ENCODE measurements around the gene LYRM1. TPM values are rescaled to one million over a fixed set of nuclear protein-coding genes. Genes with fewer than 3 reads are reported as not detected.
A peak's percentile ranks its signal among the peaks of the same experiment; 100 is the strongest.

LYRM1 gene
- total RNA-seq, 1 experiment from 2014 or later = 87.4 TPM

DNA sequence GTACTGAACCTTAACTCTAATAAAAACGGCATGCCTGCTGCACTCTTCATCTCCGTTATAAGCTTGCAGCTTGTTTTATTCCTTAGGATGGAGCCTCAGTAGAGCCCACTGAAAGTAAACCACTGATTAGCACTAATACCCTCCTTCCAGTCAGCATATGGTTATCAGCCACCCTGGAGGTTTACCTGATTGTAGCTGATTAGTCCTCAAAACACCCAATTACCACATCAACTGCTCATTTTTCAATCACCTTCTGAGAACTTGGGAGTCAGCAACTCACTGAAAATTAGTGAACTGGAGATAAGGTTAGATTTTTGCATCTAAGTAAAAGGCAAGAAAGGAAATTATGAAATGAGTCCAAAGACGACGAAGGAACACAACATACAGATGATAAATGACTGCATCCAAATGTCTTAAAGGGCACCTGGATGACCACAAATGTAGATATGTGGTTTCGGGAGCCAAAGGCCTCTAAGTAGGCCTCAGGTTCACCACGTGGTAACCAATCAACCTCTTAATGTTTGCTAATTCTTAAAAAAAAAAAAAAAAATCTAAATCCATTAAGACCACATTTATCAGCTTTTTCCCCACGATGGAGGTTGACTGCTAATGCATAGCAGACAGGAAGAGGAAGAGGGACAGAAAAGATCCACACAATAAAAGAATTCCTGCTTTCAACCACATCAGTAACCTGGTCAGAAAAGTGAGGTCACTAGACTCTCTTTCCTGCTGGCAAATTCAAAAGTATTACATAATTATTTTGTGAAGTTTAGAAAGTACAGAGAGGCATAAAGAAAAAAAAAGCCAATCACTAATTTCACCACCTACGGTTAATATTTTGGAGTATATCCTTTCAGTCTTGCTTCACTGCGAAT is 28.4 kb upstream of the LYRM1 start:
- DNase-seq (ENCODE audit: low read depth) = no peak

DNA sequence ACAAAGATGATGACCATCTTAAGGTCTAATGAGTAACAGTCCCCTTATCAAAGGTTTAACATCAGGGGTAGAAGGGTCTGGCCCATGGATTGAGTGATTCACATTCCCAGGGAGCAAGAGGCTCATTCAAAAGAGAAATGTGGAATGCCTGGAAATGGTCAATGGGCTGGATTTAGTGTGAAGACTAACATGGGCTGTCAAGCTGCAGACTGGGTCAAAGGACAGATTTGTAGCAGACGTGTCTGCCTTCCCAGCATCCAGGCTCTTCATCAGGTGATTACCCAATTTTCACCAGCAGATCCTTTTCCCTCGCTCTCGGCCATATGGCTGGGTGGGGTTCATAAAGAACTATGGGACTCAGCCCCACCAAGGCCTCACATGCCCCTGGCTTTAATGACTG is 27.2 kb upstream of the LYRM1 start:
- DNase-seq (ENCODE audit: low read depth) = no peak

DNA sequence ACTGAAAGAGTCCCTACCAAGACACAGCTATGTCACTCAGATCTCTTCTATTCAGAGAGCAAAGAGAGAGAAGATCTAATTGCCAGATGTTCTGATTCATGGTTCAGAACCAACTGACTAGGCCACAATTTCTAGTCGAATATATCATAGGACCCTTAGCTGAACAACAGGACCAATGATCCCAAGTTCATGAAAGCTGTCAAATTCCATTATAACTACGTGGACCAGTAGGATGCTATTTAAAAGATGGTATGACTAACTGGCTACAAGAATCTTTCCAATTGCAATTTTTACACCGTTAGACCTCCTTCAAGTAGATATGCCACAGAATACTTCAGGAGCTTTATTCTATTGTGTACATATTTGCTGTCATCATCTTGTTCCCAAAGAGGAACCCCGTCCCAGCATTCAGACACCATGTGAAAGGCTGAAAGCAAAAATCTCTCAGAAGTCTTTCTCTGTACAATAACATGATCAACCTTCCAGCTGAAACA is 26.4 kb upstream of the LYRM1 start:
- DNase-seq (ENCODE audit: low read depth) = no peak

DNA sequence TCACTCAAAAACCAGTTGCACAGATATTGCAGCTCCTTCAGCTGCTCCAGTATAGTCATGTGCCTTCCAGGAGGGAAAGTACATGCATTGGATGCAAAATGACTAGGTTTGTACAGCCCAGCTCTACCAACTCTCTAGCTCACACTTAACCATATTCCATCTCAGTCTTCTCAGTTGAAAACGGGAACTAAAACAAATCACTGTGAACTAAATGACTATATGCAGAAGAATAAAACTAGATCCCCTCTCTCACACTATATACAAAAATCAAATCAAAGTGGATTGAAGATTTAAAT is 25.3 kb upstream of the LYRM1 start:
- no peak for DNase-seq (ENCODE audit: low read depth)

DNA sequence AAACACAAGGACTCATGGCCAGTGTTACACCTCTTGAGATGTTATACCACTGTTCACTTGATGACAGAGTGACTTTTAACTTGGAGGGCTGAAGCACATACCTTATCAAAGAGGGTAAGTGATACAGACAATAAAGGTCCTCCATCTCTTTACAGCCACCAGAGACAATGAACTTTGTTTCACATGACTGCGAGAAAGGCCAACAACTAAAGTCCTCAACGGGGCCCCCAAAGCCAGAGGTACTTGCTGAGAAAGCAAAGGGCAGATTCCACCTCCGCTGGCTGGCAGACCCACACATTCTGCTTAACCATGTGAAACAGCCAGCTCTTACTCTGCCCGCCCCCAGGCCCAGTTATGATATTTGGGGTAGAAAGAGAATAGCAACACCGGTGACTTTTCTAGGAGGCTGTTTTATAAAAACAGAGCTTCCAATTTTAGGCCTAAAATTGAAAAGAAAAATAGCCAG is 21.9 kb upstream of the LYRM1 start:
- DNase-seq (ENCODE audit: low read depth) = no peak

DNA sequence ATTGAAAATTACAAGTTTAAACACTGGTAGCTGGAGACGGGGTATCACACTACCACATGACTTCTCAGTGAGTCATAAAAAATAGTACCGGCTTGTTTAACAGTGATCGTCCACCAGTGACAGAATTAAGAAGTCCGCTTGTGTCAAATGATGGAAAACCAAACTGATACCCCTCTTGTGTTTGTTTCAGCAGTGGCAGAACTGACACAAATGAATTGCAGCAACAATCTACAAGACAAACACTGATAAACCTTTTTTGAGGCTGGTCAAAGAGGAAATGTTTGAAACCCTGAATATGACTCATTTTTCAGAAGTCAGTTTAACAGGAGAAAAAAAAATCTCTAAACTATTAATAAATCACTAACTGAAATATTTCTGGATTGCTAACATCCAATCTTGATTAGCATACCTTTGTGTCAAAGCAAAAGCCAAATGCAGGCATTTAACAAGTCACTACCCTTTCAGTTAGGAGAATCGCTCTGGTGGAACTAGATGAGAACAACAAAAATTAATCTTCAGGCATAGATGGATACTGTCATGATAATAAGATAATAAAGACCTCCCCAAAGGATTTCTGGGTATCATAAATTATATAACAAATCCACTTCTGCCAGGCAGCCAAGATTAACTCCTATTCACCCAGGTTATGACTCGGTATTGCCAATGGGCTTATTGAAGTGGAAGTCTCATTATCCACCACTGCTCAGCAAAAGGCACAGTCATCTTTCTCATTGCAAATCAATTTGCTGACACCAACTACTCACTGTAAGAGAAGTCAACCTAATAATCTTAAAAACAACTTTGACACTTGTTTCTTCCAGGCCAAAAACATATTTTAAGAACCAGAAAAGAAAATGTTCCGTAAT is 21.2 kb upstream of the LYRM1 start:
- DNase-seq (ENCODE audit: low read depth) = peak; percentile 64

DNA sequence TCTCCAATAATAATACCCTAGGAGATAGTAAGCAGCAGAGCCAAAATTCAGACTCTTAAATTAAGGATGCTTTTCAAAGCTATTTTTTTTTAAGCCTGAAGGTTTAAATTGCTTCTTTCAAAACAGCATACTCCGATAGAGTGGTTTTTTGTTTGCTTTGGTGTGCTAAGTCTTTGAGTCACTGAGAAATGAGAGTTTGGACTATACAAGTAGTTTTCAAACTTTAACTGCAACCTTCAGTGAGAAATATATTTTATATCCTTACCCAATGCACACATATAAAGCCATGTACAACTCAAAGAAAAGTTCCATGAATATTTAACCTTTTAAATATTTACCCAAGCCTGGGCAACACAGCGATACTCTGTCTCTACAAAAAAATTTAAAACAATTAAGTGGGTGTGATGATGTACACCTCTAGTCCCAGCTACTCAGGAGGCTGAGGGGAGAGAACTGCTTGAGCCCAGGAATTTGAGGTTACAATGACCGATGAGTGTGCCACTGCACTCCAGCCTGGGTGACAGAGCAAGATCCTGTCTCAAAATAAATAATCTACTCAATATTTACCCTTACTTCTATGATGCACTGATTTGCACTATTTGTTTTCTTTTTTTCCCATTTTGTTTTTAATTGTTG is 19.6 kb upstream of the LYRM1 start:
- no peak for DNase-seq (ENCODE audit: low read depth)

DNA sequence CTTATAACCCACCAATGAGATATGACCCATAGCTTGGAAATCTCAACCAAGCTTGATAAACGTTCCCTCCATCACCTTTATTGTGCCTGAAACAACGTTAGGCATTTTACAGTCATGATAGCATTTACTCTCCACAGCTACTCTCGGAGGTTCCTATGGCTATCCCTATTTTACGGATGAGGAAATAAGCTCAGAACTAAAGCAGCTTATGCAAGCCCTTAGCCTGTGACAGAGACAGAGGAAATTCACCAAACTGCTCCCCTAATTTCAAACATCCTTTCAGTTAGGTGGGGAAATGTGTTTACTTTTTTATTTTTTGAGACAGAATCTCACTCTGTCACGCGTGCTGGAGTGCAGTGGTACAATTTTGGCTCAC is 19.1 kb upstream of the LYRM1 start:
- DNase-seq (ENCODE audit: low read depth) = no peak

DNA sequence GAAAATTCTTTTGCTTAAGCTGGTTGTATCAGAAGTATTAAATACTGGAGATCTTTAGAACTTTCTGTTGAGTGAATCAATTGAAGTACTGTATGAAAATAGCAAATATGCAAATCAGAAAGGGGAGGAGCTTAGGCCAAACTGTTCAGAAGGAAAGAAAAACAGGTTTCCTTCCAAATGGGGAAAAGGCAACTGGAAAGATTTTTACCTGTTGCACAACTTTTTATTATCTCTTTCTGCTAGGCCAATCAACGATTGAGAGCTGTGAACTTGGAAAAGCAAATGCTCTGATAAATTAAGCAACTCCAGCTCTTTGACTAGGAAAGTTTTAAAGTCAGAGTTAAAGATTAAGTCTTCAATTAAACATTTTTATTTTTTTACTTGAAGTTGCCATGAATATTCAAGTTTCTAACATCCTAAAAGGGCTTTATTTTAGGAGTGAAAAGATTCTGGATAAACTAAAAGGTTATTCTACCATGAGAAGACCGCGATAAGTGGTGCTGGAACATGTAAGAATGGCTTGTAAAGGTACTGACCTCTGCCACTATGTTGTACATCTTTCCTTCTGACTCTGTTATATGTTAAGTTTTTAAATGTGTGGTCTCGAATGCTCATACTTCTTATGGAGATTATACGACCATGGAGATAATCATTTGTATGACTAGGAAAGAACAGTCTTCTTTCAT is 16.9 kb upstream of the LYRM1 start:
- DNase-seq (ENCODE audit: low read depth) = no peak

DNA sequence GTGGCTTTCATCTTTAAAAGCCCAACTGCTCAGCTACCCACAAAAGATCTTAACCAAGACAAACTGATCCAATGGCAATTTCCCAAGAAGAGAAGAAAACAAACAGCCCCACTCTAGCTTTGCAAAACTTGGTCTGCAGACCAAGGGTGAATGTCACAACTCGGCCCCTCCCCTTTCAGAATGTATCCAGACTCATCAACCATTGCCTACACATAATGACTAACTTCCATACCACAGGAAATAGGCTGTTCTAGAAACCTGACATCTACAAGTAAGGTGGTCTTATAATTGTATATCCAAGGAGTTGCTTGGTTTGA is 16.4 kb upstream of the LYRM1 start:
- peak; percentile 62 for DNase-seq (ENCODE audit: low read depth)

DNA sequence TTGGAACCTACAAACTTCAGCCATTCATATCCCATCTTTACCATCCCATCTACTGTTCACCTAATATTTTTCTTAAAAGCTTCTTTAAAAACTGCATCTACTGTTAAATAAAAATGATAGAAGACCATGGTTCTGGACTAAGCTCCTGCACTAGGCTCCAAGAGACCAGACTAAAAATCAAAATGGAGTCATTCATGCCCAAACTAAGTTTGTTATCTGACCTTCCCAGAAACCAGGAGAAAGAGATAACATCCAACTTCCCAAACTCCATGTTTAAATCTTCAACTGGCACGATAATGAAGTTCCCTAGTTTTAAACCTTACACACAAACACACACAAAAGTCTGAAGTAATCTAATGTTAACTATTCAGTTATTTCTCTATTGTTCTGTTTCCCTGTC is 14.3 kb upstream of the LYRM1 start:
- no peak for DNase-seq (ENCODE audit: low read depth)

DNA sequence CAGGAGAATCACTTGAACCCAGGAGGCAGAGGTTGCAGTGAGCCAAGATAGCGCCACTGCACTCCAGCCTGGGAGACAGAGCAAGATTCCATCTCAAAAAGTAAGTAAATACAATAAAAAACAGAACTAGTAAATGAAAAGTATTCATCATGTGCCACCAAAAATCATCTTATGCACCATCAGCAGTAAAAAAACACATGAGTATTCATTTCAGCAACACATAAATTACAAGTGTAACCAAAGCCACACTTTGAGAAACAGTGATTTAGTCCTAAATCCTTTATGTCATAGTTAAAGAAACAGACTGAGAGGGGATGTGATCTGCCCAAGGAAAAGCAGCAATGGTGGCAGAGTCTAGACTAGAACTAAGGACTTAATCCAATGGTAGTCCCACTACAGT is 13.4 kb upstream of the LYRM1 start:
- DNase-seq (ENCODE audit: low read depth) = no peak

DNA sequence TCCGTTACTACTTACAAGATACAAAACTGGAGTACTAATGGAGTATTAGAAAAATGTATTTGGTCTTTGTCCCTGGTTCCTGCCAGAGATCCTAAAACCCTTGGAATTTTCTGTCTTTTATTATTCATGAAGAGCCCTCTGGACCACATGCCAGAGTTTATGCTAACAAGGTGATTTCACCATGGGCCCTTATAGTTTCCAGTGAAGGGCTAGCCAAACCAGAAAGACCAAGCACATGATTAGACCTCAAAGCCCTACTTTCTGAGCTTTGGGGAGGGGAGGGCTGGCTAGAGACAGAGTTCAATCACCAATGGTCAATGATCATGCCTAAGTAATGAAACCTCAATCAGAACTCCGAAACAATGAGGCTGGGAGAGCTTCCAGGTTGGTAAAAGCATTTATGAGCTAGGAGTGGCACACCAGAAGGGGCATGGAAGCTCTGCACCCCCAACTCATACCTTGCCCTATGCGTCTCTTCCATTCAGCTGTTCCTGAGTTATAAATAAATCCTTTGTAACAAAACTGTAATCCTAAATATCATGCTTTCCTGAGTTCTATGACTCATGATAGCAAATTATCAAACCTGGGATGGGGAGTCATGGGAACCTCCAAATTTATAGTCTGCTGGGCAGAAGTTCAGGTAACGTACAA is 10.8 kb upstream of the LYRM1 start:
- no peak for DNase-seq (ENCODE audit: low read depth)

DNA sequence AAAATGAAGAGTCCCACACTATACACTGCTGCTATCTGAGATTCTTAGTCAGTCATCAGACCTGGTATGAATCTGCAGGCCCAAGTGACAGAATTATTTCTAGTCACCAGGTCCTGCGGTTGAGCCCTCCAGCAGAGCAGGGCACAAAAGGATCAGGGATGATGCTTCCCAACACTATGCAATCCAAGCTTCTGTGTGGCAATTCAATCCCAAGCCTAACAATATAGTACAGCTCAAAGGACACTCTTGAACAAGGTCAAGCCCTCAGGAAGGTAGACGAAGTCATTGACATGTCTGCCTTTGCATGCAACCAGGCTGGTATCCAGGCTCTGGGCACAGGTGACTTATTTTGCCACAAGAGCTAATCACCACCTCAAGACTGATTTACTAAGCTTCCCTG is 6.2 kb upstream of the LYRM1 start:
- DNase-seq (ENCODE audit: low read depth) = no peak

DNA sequence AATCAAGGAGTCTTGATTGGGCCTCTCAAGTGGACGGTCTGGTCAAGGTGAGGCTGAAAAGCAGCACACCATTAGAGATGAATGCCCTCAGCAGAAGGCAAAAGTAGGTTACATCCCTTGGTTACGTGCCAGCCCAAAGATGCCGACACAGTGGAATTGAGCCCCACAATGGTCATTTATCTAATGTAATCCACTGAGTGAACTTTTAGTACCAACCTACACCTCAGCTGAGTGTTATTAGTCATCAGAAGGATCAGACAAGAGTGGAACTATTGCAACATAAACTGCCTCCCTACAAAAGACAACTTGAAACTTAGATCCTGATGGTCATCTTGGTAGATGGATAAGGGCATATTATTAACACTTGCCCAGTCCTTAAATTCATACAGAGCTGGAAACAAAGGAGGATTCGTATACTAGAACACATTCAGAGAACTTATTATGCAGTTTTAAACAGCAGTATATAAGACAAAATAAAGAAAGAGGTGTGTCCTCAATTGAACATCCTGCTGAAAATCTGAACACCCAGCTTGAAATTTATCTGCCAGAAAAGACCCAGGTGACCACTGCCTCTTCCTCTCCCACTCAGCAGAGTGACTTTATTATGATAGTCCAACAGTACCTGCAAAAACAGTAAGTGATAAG is 3.2 kb upstream of the LYRM1 start:
- DNase-seq (ENCODE audit: low read depth) = peak; percentile 78

DNA sequence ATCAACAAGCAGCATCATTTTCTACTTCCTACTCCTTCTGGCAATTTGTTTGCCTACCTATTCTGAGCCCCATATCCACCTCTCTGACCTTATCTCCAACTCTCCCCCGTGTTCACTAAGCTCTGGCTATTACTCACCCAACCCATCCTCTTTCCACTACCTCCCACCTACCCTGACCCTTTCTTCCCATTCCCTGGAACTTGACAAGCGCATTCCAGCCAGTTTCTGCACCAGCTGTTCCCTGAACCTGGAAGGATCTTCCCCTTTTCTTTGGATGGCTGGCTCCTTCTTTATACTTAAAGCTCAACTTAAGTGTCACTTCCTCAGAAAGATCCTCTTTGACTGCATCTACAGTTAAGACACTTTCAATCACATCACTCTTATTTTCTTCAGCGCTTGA is 2.6 kb upstream of the LYRM1 start:
- no peak for DNase-seq (ENCODE audit: low read depth)

DNA sequence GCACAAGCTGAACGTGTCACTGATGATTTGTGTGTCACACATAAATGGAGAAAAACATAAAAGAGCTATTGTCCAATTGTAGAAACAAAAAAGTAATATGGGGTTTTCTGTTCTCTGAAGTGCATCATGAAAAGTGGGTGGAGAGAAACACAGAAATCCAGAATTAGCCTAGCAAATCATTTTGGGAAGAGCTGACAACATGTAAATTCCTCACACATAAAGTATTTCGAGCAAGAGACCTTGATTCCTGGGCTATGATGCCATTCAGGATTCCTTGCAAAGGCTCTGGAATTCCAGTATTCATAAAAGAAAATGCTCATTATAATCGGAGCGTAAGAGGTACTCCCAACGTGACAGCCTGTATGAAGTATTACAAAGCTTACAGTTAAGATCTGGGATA is 1.5 kb upstream of the LYRM1 start:
- DNase-seq (ENCODE audit: low read depth) = peak; percentile 37

DNA sequence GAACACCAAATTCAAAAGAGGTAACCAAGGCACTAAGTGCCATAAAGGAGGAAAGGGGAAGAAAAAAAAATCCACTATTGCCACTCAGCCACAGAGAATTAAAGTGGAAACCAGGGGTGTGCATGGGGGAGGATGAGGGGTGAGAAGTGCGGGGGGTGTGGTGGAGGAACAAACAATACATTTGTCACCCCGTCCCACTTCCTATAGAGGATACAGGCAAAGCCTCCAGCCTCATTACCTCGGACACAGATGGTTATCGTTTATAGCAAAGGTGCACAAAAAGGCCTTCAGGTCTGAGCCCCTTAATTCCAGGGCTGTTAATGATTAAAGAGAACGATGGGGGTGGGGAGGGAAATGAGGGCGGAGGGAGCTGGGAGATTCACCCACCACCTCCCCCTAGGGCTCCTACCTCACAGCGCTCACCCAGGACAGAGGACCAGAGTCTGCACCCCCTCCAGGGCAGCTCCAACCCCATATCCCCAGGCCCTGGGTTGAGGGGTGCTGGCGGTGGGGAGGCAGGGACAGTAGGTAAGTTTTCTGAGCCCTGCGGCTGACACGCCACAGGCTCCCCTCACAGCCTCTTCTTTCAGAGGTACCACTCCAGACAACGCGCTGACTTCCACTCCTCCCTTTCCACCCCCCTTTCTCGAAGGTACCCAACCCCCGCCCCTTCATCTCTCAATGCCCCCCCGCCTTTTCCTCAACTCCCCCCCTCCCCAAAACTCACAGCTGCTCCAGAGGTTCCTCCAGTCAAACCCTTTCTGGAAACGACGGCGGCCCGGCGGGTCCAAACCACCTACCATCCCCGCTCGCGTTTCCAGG is 883 bp upstream of the LYRM1 start:
- DNase-seq (ENCODE audit: low read depth) = no peak

DNA sequence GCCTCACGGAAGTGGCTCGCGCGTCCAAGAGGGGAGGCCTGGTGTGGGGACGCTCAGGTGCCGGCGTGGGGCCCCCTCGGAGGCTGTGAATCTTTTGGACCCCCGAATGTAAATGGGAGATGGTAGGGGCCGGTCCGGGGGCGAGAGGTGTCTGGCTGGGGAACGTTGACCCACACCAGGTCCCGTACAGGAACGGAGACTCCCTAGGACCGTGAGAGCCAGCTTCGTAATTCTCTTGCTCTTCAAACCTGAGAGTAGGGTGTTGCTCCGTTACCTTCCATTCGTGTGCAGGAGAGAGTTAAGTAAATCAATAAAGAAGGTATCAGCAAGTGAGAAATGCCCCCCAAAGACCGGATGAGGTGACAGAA is 481 bp downstream of the LYRM1 start:
- DNase-seq (ENCODE audit: low read depth) = no peak
